Endodermal cell (in vitro differentiated cells): ENCODE measurements around the gene FGA. TPM values are rescaled to one million over a fixed set of nuclear protein-coding genes. Genes with fewer than 3 reads are reported as not detected.
"Not testable (repeated sequence)": the region's sequence is repeated elsewhere in the genome, so short reads cannot be mapped to it uniquely, and the experiment has no call there.

ENCODE experiments used
- DNase-seq: peaks from one replicate; pipeline ENCODE4 v3.0.0-alpha.2; 2017
- H3K27ac ChIP-seq: 2 replicates; pipeline ENCODE4 v1.5.1; 2013; ENCODE audit warnings: mild to moderate bottlenecking, low read depth, low read length, moderate library complexity
- H3K27me3 ChIP-seq: 2 replicates; pipeline ENCODE4 v1.6.1; 2013; ENCODE audit warnings: mild to moderate bottlenecking, low read length, moderate library complexity; ENCODE audit not compliant: insufficient read depth, control insufficient read depth, poor library complexity, severe bottlenecking
- H3K36me3 ChIP-seq: 2 replicates; pipeline ENCODE4 v1.7.0; 2013; ENCODE audit warnings: mild to moderate bottlenecking, low read length, moderate library complexity; ENCODE audit not compliant: control insufficient read depth, insufficient read depth
- H3K4me1 ChIP-seq: one replicate; pipeline ENCODE4 v1.7.0; 2013; ENCODE audit warnings: low read length; ENCODE audit not compliant: control insufficient read depth, insufficient read depth
- H3K4me3 ChIP-seq: 2 replicates; pipeline ENCODE4 v1.5.1; 2013; ENCODE audit warnings: mild to moderate bottlenecking, low read length, moderate library complexity
- H3K9ac ChIP-seq: 2 replicates; pipeline ENCODE4 v1.6.1; 2013; ENCODE audit warnings: mild to moderate bottlenecking, low read length, moderate library complexity; ENCODE audit not compliant: poor library complexity, severe bottlenecking; ENCODE audit errors: extremely low read depth
- H3K9me3 ChIP-seq: 2 replicates; pipeline ENCODE4 v1.6.1; 2013; ENCODE audit warnings: mild to moderate bottlenecking, low read length, moderate library complexity; ENCODE audit not compliant: control insufficient read depth
- H3K27ac Mint-ChIP-seq: 2 replicates; pipeline ENCODE4 v1.8.0; 2020; ENCODE audit warnings: mixed read lengths
- H3K27me3 Mint-ChIP-seq: 2 replicates; pipeline ENCODE4 v1.8.0; 2021; ENCODE audit warnings: mild to moderate bottlenecking, mixed read lengths; ENCODE audit not compliant: insufficient read depth
- H3K36me3 Mint-ChIP-seq: 2 replicates; pipeline ENCODE4 v1.8.0; 2020; ENCODE audit warnings: low read depth, mixed read lengths
- H3K4me1 Mint-ChIP-seq: 2 replicates; pipeline ENCODE4 v1.8.0; 2020; ENCODE audit warnings: mixed read lengths
- H3K4me3 Mint-ChIP-seq: 2 replicates; pipeline ENCODE4 v1.8.0; 2020; ENCODE audit warnings: mild to moderate bottlenecking, moderate library complexity, mixed read lengths
- H3K9me3 Mint-ChIP-seq: 2 replicates; pipeline ENCODE4 v1.8.0; 2020; ENCODE audit warnings: mild to moderate bottlenecking, mixed read lengths
- WGBS, 2 experiments: methylation state at CpG; one replicate each; pipeline versions ENCODE4 v1.1.5 to v1.1.7; 2013; ENCODE audit warnings: missing lambda C conversion rate in 2 of 2, mixed read lengths in 1 of 2; ENCODE audit not compliant: insufficient coverage in 1 of 2, insufficient read length in 1 of 2; 5-methylcytosine and 5-hydroxymethylcytosine counted together
- total RNA-seq, 2 donors: library from RNA; stranded (reverse); fragmentation: NEBNext Ultra II Directional in 1 of 2; extraction: Animal tissue kit (Norgen Biotek cat#: 25700) in 1 of 2; gene quantifications; 2 replicates in 1 of 2; 3 replicates in 1 of 2; pipeline ENCODE4 v1.2.1, GENCODE V29; 2021
- TF ChIP-seq, protein P1 (sequence below): fragments of 200-600 bp; sonication (generic); conservative IDR thresholded peaks from 2 replicates; pipeline ENCODE4 v1.5.0; 2021; ENCODE audit warnings: antibody characterized with exemption, mild to moderate bottlenecking

FGA gene
- total RNA-seq, 2 donors from 2014 or later: 3.1 to 3.7 TPM

DNA sequence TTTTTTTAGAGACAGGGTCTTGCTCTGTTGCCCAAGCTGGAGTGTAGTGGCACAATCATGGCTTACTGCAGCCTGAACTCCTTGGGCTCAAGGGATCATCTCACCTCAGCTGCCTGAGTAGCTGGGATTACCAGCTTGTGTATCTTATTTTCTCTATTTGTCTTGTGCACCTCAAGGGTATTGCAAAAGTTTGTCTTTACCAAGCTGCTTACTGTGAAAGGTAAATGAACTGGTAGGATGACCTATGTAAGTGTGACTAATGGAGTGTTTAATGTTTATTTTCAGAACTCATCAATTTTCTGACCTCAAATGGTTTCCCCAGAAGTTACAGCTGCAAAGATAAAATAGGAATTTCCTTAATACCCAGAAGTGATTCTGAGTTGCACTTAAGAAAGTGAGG, 5.3 kb upstream of the FGA start:
- Histone ChIP-seq H3K27ac (no peak overlapping the region), H3K4me3 (no peak overlapping the region), H3K4me1 (no peaks in the 10 kb centered on the region), H3K27me3 (no peaks in the 10 kb centered on the region), H3K9me3 (no peaks in the 10 kb centered on the region), H3K36me3 (no peaks in the 10 kb centered on the region), H3K9ac (no peak overlapping the region)
- Mint-ChIP-seq H3K4me1 (peaks cover 4% of the 10 kb centered on the region), H3K4me3 (no peak overlapping the region), H3K27ac (no peak overlapping the region), H3K36me3 (no peaks in the 10 kb centered on the region), H3K9me3 (no peaks in the 10 kb centered on the region), H3K27me3 (no peaks in the 10 kb centered on the region)
- TF ChIP-seq, protein P1, sequence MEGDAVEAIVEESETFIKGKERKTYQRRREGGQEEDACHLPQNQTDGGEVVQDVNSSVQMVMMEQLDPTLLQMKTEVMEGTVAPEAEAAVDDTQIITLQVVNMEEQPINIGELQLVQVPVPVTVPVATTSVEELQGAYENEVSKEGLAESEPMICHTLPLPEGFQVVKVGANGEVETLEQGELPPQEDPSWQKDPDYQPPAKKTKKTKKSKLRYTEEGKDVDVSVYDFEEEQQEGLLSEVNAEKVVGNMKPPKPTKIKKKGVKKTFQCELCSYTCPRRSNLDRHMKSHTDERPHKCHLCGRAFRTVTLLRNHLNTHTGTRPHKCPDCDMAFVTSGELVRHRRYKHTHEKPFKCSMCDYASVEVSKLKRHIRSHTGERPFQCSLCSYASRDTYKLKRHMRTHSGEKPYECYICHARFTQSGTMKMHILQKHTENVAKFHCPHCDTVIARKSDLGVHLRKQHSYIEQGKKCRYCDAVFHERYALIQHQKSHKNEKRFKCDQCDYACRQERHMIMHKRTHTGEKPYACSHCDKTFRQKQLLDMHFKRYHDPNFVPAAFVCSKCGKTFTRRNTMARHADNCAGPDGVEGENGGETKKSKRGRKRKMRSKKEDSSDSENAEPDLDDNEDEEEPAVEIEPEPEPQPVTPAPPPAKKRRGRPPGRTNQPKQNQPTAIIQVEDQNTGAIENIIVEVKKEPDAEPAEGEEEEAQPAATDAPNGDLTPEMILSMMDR: no peak
- no peak for DNase-seq

DNA sequence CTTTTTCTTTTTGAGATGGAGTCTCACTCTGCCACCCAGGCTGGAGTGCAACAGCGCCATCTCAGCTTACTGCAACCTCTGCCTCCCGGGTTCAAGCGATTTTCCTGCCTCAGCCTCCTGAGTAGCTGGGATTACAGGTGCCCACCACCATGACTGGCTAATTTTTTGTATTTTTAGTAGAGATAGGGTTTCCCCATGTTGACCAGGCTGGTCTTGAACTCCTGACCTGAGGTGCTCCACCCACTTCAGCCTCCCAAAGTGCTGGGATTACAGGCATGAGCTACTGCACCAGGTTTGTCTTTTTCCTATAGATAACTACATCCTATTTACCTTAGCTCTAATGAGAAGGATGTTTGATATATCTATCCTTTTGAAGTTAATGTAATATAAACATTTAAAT, 3.8 kb upstream of the FGA start:
- not testable (repeated sequence) for H3K4me3 ChIP-seq, H3K36me3 Mint-ChIP-seq, H3K4me3 Mint-ChIP-seq, H3K9me3 ChIP-seq, H3K9ac ChIP-seq, H3K9me3 Mint-ChIP-seq, H3K27me3 Mint-ChIP-seq, H3K4me1 ChIP-seq, H3K27me3 ChIP-seq, H3K27ac ChIP-seq, DNase-seq, H3K36me3 ChIP-seq, H3K27ac Mint-ChIP-seq
- H3K4me1 Mint-ChIP-seq: peaks cover 15% of the 10 kb centered on the region
- 84 to 95% methylated on average over 3 of the region's 3 CpGs for WGBS, 2 experiments

DNA sequence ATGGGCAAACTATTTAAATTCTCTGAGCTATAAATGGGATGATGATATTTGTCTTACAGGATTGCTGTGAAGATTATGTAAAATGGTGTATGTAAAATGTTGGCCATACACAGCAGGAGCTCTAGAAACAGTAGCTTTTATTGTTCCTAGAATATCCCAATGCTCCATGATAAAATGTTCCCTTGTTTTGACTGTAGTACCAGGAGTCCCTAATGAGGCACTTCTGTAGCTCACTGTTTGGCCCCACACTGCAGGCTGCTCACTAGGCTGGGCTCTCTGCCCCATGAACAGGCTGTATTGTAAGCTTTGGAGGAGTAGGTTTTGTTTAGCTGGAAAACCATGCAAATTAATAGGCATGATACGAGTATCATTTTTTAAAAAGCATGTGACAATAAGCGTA, 3.3 kb upstream of the FGA start:
- H3K9me3 ChIP-seq: no peaks in the 10 kb centered on the region
- no peaks in the 10 kb centered on the region for H3K36me3 ChIP-seq
- 89 to 93% methylated on average over 2 of the region's 2 CpGs for WGBS, 2 experiments
- no peaks in the 10 kb centered on the region for H3K36me3 Mint-ChIP-seq
- no peaks in the 10 kb centered on the region for H3K27me3 ChIP-seq
- DNase-seq: no peak
- no peaks in the 10 kb centered on the region for H3K4me1 ChIP-seq
- no peak overlapping the region for H3K27ac Mint-ChIP-seq
- no peak overlapping the region for H3K27ac ChIP-seq
- TF ChIP-seq, protein P1: no peak
- peaks cover 16% of the 10 kb centered on the region for H3K4me1 Mint-ChIP-seq
- no peak overlapping the region for H3K9ac ChIP-seq
- H3K4me3 Mint-ChIP-seq: no peak overlapping the region
- H3K4me3 ChIP-seq: no peak overlapping the region
- H3K27me3 Mint-ChIP-seq: no peaks in the 10 kb centered on the region
- H3K9me3 Mint-ChIP-seq: no peaks in the 10 kb centered on the region

DNA sequence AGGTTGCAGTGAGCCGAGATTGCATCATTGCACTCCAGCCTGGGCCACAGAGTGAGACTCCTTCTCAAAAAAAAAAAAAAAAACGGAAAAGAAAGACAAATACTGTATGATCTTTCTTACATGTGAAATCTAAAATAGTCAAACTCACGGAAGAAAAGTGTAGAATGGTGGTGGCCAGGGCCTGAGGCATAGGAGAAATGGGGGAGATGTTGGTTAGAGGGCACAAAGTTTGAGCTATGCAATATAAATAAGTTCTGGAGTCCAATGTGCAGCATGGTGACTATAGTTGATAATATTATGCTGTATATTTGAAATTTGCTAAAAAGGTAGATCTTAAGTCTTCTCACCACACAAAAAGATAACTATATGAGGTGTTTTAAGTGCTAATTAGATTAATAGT, 1.3 kb upstream of the FGA start:
- TF ChIP-seq, protein P1: no peak
- H3K36me3 Mint-ChIP-seq: no peaks in the 10 kb centered on the region
- no peak overlapping the region for H3K4me3 ChIP-seq
- no peaks in the 10 kb centered on the region for H3K4me1 ChIP-seq
- H3K4me3 Mint-ChIP-seq: no peak overlapping the region
- peaks cover 16% of the 10 kb centered on the region for H3K4me1 Mint-ChIP-seq
- H3K9me3 ChIP-seq: no peaks in the 10 kb centered on the region
- WGBS, 2 experiments: 97 to 100% methylated on average over 1 to 3 of the region's 3 CpGs
- no peaks in the 10 kb centered on the region for H3K36me3 ChIP-seq
- H3K27me3 ChIP-seq: no peaks in the 10 kb centered on the region
- DNase-seq: no peak
- no peaks in the 10 kb centered on the region for H3K27me3 Mint-ChIP-seq
- no peaks in the 10 kb centered on the region for H3K9me3 Mint-ChIP-seq
- H3K27ac Mint-ChIP-seq: no peak overlapping the region
- H3K9ac ChIP-seq: no peak overlapping the region
- no peak overlapping the region for H3K27ac ChIP-seq
